C4-2B (cell line): ENCODE measurements around the gene TSSK6.

Experiments used
- CTCF ChIP-seq: fragments of 450-650 bp; conservative IDR thresholded peaks from 2 replicates; pipeline ENCODE4 v1.5.1; 2017; ENCODE audit warnings: mild to moderate bottlenecking
- ZFX ChIP-seq: fragments of 450-650 bp; IDR thresholded peaks from 2 replicates; pipeline ENCODE4 v1.6.1; 2017

GRCh38 chr19:19514881-19515641, at the start of gene TSSK6:
- no peak for TF ChIP-seq CTCF
- no peak for TF ChIP-seq ZFX
